Hindlimb muscle (tissue), 1 donor: Measurements from ENCODE around the gene PACRG. TPM values are rescaled to one million over a fixed set of nuclear protein-coding genes. Genes with fewer than 3 reads are reported as not detected.
A peak's percentile ranks its signal among the peaks of the same experiment; 100 is the strongest.

Experiments used
- DNase-seq: peaks from one replicate; pipeline ENCODE4 v3.0.0-alpha.2; 2013
- polyA plus RNA-seq: library from polyadenylated mRNA; unstranded; fragments of 120-200 nt; gene quantifications from one replicate; pipeline ENCODE4 v1.2.1, GENCODE V29; 2013; ENCODE audit not compliant: insufficient read length

PACRG gene
- polyA plus RNA-seq, 1 donor: 1.7 TPM

GRCh38 chr6:163249651-163250101 lies 521.9 kb downstream of the PACRG start:
- no peak for DNase-seq

- peak; percentile 19 for DNase-seq
These were observed 522.3 kb downstream of the PACRG start for GRCh38 chr6:163250116-163250515.

- DNase-seq: no peak
These were observed 524.4 kb downstream of the PACRG start for GRCh38 chr6:163252061-163252591.

GRCh38 chr6:163253556-163254213 lies 525.9 kb downstream of the PACRG start:
- no peak for DNase-seq

DNA sequence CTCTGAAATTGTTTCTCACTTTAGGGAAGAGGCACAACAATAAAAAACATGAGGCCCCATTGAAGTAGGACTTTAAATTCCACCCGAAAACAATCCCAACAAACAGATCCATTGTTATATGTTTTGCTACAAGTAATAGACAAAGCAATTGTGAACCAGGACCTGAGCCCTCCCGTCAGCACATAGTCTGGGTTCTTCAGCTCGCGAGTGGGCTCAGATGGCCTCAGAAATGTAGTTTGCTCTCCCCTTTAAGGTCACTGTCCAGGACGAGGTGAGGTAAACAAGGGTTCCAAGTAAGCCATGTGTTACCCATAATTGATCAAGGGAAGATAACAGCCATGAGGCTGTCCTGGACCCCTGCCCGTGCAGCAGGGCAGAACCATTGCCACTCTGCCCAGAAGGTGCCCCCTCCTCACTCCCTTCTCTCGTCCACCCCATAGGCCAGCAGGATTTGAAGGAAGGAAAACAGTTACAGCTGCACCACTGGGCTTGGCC lies 526.6 kb downstream of the PACRG start:
- no peak for DNase-seq

GRCh38 chr6:163255265-163255664 lies 527.5 kb downstream of the PACRG start:
- no peak for DNase-seq

GRCh38 chr6:163259689-163260088 lies 531.9 kb downstream of the PACRG start:
- no peak for DNase-seq

GRCh38 chr6:163260111-163260895 lies 532.5 kb downstream of the PACRG start:
- peak; percentile 34 for DNase-seq

DNA sequence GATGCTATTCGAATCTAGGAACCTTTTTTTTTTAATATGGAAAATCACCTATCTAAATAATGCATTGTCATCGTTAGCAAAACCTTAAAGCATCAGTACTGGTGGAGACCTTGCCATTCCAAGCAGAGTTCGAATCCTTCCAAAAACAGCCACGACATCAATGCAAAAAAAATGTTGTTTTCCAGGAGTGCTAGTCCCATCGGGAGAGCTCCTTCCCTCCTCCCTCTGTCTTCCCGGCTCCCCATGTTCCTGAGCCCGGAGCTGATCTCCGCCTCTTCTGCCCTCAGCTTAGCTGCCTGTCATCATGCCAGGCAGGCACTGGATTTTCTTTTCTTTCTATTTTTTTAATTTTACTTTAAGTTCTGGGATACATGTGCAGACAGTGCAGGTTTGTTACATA lies 533.1 kb downstream of the PACRG start:
- no peak for DNase-seq

DNA sequence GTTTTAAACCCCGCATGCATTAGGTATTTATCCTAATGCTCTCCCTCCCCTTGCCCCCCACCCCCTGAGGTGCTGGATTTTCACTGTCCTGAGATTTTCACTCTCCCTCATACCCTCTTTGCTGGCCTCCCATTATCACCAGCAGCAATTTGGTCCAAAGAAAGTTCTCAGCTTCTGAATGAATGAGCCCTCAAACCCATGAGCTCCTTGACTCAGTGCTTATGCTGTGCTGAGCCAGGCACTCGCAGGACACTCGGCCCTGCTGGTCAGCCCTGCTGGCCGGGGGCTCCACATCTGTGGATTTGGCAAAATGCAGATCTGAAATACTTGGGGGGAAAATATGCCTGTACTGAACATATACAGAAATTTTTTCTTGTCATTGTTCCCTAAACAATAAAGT lies 533.6 kb downstream of the PACRG start:
- no peak for DNase-seq

DNA sequence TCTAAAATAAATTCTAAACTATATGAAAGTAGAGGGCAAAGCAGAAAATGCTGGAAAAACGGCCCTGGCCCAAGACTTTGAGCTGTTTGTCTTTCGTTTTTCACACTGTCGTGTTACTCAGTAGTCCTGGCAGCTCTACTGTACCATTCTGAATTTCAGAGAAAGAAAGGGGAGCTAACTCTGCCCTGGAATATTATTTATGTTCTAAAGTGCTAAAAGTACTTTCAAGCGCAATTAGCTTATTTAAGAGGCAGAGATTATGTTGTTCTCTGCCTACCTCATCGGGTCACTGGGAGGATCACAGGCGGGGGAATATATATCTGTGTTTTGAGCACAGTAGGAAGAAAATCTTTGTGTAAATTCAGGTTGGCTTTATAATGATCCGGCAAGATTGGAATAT lies 534.3 kb downstream of the PACRG start:
- DNase-seq: no peak

DNA sequence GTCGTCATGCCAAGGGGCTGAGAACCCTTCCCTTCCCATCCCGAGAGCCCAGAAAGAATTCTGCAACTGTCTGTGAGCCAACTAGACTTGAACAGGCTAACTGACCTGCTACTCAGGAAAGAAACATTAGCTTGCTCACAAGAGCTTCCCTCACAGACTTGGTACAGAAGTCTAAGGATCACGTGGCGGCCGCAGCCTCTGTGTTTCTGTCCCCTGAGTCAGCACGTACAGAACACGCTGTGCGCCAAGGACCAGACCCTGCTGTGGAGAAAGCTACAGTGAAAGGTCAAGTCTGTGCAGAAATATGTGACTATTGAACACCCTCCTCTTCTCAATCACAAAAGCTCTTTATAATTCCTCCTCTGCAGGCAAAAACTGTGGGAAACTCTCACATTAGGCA lies 535.4 kb downstream of the PACRG start:
- no peak for DNase-seq

- DNase-seq: no peak
These were observed 536.4 kb downstream of the PACRG start for GRCh38 chr6:163263998-163264661.

GRCh38 chr6:163264662-163265035 lies 536.9 kb downstream of the PACRG start:
- DNase-seq: no peak

DNA sequence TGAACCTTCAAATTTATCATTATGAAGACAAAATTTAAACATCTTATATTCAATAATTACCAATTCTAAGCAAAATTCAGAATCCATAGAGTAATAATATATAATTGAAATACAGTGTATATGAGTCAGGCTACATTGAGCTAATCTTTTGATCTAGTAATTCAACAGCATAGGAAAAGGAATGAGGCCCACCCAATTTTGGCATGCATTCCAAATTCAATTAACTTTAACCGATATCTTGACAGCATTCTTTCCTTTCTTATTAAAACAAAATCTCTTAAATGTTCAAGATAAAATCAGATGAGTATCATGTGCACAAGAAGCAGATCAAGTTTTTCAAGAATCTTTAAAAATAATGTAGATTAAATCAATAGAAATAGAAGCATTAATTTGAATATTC lies 553.9 kb downstream of the PACRG start:
- DNase-seq: no peak

DNA sequence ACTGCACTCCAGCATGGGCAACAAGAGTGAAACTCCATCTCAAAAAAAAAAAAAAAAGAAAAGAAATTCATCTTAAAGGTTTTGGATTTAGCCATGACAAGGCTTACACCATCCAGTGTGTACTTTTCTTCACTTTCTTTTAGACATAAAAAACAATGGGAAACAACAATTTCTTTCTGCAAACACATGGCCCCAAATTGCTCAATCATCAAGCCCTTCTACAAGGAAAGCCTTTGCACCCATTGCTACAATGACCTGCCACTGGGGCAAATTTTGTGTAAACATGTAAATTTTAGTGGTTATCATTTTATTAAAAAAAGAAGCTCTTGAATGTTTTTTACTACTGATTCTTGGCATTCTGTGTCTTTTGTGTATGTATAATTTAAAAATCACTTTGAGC lies 554.9 kb downstream of the PACRG start:
- no peak for DNase-seq

GRCh38 chr6:163284151-163284550 lies 556.4 kb downstream of the PACRG start:
- DNase-seq: no peak

DNA sequence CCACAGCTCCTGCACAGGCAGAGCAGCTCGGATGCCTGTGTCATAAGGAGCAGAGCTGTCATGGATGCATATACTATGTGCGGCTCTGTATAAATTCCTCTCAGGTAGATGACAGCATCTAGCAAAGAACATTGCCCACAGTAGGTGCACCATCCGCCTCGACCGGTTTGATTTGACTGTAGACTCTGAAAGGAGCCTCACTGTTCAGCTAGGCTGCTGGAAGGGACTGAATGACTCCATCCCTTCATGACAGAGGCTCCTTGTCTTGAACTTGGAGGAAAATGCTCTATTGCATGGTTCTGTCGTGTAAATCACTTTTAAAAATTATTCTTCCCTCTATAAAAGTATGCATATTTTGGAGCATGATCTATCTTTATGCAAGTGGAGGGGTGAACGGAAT lies 557.9 kb downstream of the PACRG start:
- DNase-seq: no peak

DNA sequence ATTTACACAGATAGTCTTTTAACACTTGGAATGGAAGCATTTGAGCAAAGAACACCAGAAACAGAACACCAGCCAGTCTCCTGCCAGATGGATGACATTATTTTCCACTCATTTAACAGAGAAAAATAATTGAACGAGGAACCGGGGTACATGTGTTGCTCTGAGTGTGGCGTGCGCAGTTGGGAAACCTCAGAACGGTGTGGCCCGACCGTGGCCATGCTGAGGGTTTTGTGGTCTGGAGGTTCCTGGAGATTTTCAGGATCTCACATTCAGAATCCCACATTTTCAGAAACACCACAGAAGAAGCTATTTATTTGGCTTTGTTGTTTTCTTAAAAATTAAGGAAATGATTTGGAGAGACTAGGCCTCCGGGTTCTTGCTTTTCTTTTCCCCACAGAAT lies 559.9 kb downstream of the PACRG start:
- DNase-seq: no peak

DNA sequence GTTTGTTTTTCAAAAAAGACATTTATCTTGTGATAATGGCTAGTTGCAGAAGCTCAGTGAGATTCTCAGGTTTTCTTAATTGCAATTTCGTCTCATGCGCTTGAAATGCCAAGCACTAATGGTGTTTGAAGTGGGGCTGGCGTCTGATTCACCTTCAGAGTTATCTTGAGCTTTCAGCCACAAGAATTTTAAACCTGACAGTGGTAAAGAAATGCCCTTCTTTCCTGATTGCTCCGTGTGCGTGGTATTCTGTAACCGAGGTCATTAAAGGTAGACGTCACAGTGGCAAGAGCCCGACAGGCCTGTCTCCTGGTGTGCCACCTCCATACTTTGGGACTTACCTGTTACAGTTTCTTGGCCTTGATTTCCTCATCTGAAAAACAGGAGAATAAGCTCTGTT lies 560.3 kb downstream of the PACRG start:
- no peak for DNase-seq

GRCh38 chr6:163288915-163289314 lies 561.1 kb downstream of the PACRG start:
- no peak for DNase-seq

- no peak for DNase-seq
These were observed 561.7 kb downstream of the PACRG start for GRCh38 chr6:163289447-163289846.

- no peak for DNase-seq
These were observed 562.9 kb downstream of the PACRG start for GRCh38 chr6:163290545-163291274.
